TTC549 (cell line): ENCODE data around the gene TBC1D32.
"Not testable (repeated sequence)": the region's sequence is repeated elsewhere in the genome, so short reads cannot be mapped to it uniquely, and the experiment has no call there.

Source experiments
- FAIRE-seq: peaks from 2 replicates; lab custom pipeline; 2012; peaks lifted over from hg19 to GRCh38; lab: Jason Lieb, UNC

Gene TBC1D32

DNA sequence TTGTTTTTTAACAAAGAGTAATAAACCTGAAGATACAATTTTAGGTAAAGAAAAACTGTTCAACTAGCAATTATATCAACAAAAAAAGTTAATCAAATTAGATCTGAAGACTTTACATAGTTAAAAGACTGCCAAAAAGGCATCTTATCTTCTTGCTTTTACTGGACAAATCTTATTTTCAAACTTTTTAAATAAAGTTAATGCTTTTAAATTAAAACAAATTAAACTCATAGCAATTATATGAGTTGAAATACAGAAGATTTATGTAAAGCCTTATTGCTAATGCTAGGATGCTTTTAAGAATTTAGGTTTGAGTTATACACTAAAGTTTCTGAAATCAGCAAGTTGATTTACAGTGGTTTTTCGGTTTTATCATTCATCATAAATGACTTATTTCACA is 227.3 kb downstream of the TBC1D32 start:
- no peak for FAIRE-seq

DNA sequence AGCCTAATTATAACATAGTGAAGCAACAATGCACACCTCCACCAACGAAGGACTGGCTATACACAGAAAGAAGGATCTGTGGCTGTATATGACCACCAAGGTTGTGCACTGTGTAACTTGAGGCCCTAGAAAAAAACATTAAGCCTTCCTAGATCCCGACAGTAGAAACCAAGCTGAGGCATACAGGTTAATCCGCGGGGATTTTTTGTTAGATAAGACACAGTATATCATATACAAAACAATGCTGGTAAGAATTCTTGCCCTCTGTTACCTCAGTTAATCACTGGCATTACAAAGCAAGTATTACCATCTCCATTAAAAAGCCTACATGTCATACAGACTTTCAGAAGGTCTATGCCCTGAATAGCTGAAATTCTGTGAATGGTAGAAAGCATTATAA is 228.8 kb downstream of the TBC1D32 start:
- FAIRE-seq: no peak

DNA sequence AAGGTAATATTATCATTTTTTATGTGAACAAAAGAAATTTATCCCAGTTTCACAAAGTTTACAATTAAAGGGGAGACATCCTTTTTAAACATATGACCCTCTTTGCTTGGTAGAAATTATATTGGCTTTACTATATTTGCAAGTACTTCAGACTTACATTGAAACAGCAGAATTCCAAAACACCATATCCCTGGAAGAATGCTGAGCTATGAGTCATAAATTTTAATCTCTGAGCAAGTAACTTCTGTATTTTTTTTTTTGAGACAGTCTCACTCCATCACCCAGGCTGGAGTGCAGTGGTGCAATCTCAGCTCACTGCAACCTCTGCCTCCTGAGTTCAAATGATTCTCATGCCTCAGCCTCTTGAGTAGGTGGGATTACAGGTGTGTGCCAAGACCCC is 240.4 kb downstream of the TBC1D32 start:
- no peak for FAIRE-seq

DNA sequence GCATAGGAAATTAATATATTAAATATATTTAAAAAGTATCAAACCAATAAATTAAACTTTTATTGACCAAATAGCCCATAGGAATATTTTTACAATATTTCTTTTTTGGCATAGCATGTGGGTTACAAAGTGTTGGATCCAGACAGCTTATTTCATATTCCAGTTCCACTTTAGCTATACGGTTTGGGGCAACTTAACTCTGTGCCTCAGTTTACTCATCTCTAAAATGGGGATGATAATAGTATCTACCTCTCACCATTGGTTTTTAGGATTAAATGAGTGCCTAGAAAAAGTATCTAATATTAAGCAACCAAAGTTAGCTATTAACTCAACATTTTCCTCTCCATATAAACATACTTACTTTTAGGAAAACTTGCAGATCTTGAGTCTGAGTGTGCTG is 243.8 kb downstream of the TBC1D32 start:
- FAIRE-seq: no peak

DNA sequence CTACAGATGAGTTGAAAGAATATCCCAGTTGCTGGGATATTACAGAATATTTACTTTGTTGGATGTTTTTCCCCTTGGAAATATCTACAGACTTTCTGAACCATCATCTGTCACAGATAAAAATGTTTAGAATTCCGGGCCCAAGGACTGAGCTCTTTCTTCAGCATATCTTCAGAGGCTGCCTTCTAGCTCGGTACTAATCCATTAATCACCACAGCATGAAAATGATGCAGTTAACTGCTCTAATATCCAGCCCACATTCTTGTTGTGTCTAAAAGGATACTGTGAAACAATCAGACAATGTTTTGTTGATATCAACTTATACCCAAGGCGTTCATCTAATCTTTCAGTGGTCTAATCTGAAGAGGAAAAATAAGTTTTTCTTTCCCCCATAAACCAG is 247.4 kb downstream of the TBC1D32 start:
- FAIRE-seq: no peak

DNA sequence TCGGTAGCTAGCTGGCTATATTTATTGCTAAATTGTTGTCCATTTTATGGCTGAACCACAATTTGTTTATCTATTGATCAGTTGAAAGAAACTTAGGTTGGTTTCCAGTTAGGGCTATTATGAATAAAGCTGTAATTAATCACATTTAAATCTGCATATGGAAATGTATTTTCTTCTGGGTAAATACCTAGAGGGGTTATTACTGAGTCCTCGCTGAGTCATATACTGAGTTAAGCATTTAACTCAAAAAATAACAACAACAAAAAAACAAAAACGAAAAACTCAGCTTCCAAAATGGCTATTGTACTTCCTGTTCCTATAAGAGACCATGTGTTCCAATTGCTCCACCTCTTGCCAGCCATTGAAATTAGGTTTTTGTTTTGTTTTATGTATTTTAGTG is 258.2 kb downstream of the TBC1D32 start:
- FAIRE-seq: no peak

DNA sequence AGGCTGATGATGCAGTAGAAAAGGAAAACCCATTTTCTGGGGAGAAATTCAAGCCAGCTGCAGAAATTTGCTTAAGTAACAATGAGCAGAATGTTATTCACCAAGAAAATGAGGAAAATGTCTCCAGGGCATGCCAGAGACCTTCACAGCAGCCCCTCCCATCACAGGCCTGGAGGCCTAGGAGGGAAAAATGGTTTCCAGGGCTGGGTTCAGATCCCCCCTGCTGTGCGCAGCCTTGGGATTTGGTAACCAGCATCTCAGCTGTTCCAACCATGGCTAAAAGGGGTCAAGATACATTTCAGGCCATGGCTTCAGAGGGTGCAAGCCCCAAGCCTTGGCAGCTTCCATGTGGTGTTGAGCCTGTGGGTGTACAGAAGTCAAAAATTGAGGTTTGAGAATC is 265.5 kb downstream of the TBC1D32 start:
- not testable (repeated sequence) for FAIRE-seq

DNA sequence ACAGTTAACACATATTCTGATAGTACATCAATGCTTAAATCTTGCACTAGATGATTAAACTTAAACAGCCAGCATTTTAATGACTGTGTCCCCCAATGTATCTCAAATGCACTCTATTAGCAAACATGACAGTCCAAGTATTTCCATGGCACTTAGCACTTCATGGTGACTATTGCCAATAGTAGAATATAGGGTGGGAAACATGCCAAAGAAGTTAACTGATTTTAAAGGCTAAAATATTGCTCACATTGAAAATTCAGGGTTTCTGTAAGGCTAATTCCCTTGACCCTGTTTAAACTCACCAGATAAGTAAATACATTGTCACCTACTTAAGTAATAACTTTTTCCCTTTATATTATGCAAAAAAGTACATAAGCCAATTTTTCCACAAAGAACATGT is 266.9 kb downstream of the TBC1D32 start:
- no peak for FAIRE-seq

DNA sequence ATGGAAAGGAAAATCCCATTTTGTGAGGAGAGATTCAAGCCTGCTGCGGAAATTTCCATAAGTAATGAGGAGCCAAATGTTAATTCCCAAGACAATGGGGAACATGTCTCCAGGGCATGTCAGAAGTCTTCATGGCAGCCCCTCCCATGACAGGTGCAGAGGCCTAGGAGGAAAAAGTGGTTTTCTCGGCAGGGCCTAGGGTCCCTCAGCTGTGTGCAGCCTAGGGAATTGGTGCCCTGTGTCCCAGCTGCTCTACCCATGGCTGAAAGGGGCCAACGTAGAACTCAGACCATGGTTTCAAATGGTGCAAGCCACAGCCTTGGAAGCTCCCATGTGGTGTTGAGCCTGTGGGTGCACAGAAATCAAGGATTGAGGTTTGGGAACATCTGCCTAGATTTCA is 269.9 kb downstream of the TBC1D32 start:
- no peak for FAIRE-seq

DNA sequence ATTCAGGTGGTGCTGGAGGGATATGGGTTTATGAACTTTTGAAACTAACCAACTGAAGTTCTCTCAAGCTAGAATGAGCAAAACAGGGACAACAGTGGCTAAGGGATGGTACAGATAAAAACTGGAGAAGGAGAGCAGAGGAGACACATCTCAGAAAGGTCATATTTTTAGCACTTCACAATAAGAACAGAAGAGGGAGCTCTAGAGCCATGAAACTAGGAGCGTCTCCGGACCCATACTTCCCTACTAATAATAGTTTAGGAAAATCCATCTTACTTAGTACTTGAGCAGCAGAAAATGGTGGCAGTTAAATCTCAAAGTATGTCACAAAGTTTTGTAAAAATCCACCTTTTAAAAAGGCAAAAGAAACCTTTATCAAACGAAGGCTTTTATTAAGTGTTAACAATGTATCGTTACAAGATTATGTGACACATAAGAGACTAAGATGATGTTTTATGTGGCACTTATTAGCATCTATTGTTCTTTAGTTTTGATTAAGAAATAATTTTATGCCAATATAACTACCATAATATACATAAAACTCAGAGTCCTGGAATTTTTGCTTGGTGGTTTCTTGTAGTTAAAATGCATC is 278.6 kb downstream of the TBC1D32 start:
- FAIRE-seq: peak; percentile 83

DNA sequence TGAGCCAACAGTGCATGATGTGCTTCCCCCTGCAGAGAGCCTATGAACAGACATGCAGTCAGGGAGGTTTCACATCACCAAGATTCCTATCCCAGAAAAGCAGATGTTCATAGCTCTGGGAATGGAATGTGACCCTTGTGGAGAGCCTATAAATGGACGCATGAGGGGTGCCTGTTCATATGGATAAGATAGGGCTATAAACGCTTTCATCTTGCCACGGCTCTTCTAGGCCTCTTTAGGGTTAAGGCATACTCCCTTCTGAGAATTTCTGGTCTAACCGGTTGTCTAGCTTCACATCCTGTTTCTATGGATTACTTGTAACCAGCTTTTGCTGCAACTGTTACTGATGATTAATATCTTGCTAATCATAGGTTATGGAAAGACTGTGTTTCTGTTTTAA is 285.7 kb downstream of the TBC1D32 start:
- FAIRE-seq: not testable (repeated sequence)

DNA sequence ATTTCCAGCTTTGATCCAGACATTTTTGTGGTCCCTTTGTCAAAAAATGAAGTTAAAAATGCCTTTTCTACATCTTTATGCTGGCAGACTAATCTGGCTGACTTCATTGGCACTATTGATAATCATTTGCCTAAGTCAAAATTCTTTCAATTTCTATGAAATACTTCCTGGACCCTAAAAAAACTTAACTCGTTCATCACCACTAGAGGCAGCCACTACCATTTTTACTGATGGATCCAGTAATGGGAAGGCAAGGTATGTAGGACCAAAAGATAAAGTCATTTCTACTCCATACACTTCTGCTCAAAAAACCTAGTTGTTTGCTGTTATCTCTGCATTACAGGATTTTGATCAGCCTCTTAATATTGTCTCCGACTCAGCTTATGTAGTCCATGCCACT is 289.4 kb downstream of the TBC1D32 start:
- not testable (repeated sequence) for FAIRE-seq

DNA sequence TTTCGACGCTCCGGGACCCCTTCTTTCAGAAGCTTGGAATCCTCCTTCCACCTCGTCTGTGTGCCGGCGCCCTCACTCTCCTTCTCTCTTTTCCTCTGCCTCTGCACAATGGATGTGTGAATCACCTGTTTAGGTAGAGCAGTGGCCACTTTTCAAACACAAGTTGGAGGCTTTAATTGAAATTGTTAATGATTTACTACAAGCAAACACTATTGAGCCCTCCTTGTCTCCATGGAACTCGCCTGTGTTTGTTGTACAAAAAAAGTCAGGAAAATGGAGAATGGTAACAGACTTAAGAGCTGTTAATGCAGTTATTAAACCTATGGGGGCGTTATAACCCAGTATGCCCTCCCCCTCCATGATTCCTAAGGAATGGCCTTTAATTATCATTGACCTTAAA is 290.6 kb downstream of the TBC1D32 start:
- not testable (repeated sequence) for FAIRE-seq

DNA sequence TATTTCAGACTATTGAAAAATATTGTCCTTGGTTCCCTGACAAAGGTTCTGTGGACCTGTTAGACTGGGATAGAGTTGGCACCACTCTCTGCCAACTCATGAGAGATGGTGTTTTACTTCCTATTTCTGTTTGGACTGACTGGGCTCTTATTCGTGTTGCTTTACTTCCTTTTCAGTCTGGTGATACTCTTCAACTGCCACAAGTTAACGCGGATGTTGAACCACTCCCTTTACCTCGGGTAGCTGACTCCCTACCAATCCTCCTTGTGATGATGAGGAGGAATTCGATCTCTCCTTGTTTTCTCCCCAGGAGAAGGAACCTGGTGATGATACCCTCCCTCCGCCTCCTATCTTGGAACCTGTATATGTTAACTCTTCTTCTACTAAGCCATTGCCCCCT is 291.1 kb downstream of the TBC1D32 start:
- FAIRE-seq: not testable (repeated sequence)

DNA sequence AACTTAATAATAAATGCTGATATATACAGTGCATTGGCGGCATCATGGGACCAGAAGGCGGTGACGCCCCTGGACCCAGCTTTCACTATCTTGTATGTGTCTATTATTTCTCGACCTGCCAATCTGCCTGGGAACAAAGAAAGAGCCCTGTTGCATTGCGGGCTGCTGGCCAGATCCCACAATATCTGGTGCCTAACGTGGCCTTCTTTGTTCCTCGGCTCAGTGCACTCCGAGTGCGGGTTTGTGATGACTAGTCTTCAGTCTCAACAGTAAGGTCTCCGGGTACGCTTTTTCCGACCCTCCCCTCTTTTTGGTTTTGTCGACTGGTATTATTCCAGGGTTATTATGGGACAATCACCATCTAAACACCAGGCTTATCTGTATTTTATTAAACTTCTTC is 291.5 kb downstream of the TBC1D32 start:
- no peak for FAIRE-seq

DNA sequence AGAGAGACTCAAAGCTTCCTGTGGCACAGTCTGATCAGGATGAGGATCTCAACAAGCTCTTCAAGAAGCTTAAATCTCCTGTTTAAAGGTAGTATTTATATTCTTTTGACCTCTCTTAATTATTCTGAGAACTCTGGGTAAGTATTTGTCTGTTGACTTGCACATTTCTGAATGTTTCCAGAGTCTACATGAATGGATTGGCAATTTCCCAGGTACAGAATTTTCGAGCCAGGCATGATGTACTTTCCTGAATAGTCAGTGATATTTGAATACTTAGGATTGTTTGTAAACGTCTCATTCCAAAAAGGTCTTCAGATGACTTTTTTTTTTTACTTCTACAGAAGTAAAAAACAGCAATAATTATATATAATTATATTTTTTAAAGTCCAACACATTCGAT is 293.4 kb downstream of the TBC1D32 start:
- FAIRE-seq: no peak

DNA sequence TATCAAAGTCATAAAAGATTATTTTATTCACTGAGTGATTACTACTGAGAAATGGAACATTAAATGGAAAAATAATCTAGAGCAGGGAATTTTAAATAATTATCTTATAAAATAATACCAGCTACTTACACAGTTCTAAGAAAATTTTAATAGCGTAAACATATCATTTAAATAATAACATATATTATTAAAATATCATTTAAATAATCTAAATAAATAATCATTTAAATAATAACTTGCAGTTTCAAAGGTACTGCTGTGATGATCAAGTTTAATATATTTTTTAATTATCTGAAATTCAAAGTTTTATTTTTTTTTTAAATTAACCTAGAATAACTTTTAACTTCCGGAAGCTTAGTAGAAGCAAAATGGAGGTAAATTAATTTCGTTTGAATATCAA is 301.2 kb downstream of the TBC1D32 start:
- FAIRE-seq: peak; percentile 56

DNA sequence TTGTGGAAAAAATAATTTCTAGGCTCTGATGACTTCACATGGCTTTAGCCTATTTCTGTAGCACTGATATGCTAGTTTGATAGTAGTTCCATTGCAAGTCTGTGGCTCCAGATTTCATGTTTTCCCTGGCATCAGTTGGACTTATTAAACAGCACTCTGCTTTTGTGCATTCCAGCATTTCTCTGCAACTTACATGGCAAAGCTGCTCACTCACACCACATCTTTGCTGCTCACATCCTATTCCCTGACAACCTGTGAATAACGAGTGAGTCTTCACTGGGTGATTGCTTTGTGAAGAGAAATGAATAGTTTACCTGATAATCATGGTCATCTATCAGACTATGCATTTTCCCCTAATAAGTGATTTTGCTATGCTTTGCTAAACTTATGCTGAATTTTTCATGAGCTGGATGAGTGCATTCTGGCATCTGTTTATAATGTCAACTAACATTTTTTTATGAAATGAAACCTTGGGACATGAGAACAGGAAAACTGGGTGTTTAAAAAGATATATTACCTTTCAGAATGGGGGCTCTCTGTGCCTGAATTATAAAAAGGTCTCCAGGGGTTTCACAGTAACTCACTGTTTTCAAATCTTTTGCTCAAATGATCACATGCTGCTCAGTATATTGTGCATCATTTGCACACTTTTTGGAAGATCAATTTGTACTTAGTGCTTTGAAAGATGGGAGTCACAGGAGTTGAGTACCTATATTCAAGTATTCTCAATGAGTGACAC is 301.8 kb downstream of the TBC1D32 start:
- FAIRE-seq: no peak
